SK-N-SH (cell line): Measurements from ENCODE around the gene KIZ.

ENCODE experiments used
- EP300 ChIP-seq, 2 experiments: IDR thresholded peaks; 2 replicates each; pipeline versions ENCODE4 v1.4.0 to v1.6.1; 2012; ENCODE audit warnings: borderline replicate concordance in 1 of 2, low read depth in 1 of 2, low read length in 1 of 2
- GATA2 ChIP-seq: sonication (generic); formaldehyde crosslinking; IDR thresholded peaks from 2 replicates; pipeline ENCODE4 v1.5.0; 2020; ENCODE audit warnings: mild to moderate bottlenecking, missing genetic modification reagents
- MEF2A ChIP-seq: IDR thresholded peaks from 2 replicates; pipeline ENCODE4 v1.4.0; 2012; ENCODE audit warnings: low read depth, borderline replicate concordance
- MXI1 ChIP-seq: IDR thresholded peaks from 2 replicates; pipeline ENCODE4 v1.6.1; 2012; ENCODE audit warnings: mild to moderate bottlenecking, low read depth, low read length, improper control_type of control experiment
- POLR2AphosphoS5 ChIP-seq: IDR thresholded peaks from 2 replicates; pipeline ENCODE4 v1.6.1; 2012; ENCODE audit warnings: low read depth, low read length
- RFX5 ChIP-seq: IDR thresholded peaks from 2 replicates; pipeline ENCODE4 v1.6.1; 2012; ENCODE audit warnings: mild to moderate bottlenecking, improper control_type of control experiment, low read length
- TAF1 ChIP-seq: IDR thresholded peaks from 2 replicates; pipeline ENCODE4 v1.6.1; 2012; ENCODE audit warnings: low read depth, mild to moderate bottlenecking, low read length, moderate library complexity, borderline replicate concordance
- USF2 ChIP-seq: fragments of 150-350 bp; IDR thresholded peaks from 2 replicates; pipeline ENCODE4 v1.6.1; 2017; ENCODE audit warnings: antibody characterized with exemption, low read length, low read depth, borderline replicate concordance
- ZBTB33 ChIP-seq: IDR thresholded peaks from 2 replicates; pipeline ENCODE4 v1.4.0; 2012; ENCODE audit warnings: low read depth, borderline replicate concordance
- TF ChIP-seq, protein P1 (sequence below): fragments of 200-600 bp; sonication (generic); IDR thresholded peaks from 2 replicates; pipeline ENCODE4 v1.6.1; 2017; ENCODE audit warnings: antibody characterized with exemption, mild to moderate bottlenecking, moderate library complexity

DNA sequence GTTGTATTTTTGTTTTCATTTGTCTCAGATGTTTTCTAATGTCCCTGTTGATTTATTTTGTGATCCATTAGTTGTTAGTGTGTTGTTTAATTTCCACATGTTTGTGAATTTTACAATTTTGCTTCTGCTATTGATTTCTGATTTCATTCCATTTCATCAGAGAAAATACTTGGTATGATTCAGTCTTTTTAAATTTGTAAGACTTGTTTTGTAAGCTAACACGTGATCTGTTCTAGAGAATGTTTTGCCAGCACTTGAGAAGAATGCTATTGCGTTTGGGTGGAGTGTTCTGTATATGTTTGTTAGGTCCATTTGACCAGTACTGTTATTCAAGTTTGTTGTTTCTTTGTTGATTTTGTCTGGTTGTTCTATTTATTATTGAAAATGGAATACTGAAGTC lies 53.9 kb downstream of the KIZ start:
- TF ChIP-seq RFX5: no peak
- TF ChIP-seq, protein P1, sequence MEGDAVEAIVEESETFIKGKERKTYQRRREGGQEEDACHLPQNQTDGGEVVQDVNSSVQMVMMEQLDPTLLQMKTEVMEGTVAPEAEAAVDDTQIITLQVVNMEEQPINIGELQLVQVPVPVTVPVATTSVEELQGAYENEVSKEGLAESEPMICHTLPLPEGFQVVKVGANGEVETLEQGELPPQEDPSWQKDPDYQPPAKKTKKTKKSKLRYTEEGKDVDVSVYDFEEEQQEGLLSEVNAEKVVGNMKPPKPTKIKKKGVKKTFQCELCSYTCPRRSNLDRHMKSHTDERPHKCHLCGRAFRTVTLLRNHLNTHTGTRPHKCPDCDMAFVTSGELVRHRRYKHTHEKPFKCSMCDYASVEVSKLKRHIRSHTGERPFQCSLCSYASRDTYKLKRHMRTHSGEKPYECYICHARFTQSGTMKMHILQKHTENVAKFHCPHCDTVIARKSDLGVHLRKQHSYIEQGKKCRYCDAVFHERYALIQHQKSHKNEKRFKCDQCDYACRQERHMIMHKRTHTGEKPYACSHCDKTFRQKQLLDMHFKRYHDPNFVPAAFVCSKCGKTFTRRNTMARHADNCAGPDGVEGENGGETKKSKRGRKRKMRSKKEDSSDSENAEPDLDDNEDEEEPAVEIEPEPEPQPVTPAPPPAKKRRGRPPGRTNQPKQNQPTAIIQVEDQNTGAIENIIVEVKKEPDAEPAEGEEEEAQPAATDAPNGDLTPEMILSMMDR: no peak
- TF ChIP-seq GATA2: no peak
- no peak for TF ChIP-seq TAF1
- TF ChIP-seq USF2: no peak
- TF ChIP-seq ZBTB33: no peak
- no peak for TF ChIP-seq MXI1
- no peak for TF ChIP-seq MEF2A
- no peak for TF ChIP-seq EP300 (IDR thresholded peaks at IDR 0.05; ENCODE audit: borderline replicate concordance in 1 of 2, low read depth in 1 of 2, low read length in 1 of 2)
- TF ChIP-seq POLR2AphosphoS5: no peak
